Fibroblast of lung (primary cell): ENCODE results near the gene MLPH. TPM values are rescaled to one million over a fixed set of nuclear protein-coding genes. Genes with fewer than 3 reads are reported as not detected.

Experiments used
- DNase-seq, 2 donors: peaks; one replicate each; pipeline versions ENCODE4 v3.0.0 to v3.0.0-alpha.2; 2010; ENCODE audit warnings: low read depth in 2 of 2
- H2AFZ ChIP-seq: 2 replicates; pipeline ENCODE4 v1.5.1; 2012; ENCODE audit warnings: low read length, control low read depth, inconsistent platforms
- H3K27ac ChIP-seq: 2 replicates; pipeline ENCODE4 v1.5.1; 2011; ENCODE audit warnings: low read length, control low read depth; ENCODE audit not compliant: insufficient read depth
- H3K27me3 ChIP-seq: 2 replicates; pipeline ENCODE4 v1.5.1; 2011; ENCODE audit warnings: mild to moderate bottlenecking, low read length; ENCODE audit not compliant: control insufficient read depth, insufficient read depth
- H3K36me3 ChIP-seq: 2 replicates; pipeline ENCODE4 v1.5.1; 2011; ENCODE audit warnings: low read length; ENCODE audit not compliant: control insufficient read depth, insufficient read depth
- H3K4me1 ChIP-seq: 2 replicates; pipeline ENCODE4 v1.5.1; 2011; ENCODE audit warnings: low read length; ENCODE audit not compliant: control insufficient read depth, insufficient read depth; ENCODE audit errors: extremely low read depth
- H3K4me2 ChIP-seq: 2 replicates; pipeline ENCODE4 v1.5.1; 2011; ENCODE audit warnings: low read length, control low read depth; ENCODE audit not compliant: insufficient read depth; ENCODE audit errors: extremely low read depth
- H3K4me3 ChIP-seq, 4 experiments: fragments of 200-600 bp in 1 of 4; sonication (generic) in 1 of 4; replicated peaks in 1 of 4; 2 replicates each; pipeline ENCODE4 v1.5.1; 2011 to 2016; ENCODE audit warnings: low read length in 4 of 4, low read depth in 3 of 4, mild to moderate bottlenecking in 3 of 4, control low read depth in 2 of 4, inconsistent platforms in 1 of 4, mixed read lengths in 1 of 4; ENCODE audit not compliant: insufficient read depth in 1 of 4; ENCODE audit errors: control extremely low read depth in 1 of 4
- H3K79me2 ChIP-seq: 2 replicates; pipeline ENCODE4 v1.5.1; 2012; ENCODE audit warnings: mild to moderate bottlenecking, low read length, inconsistent platforms; ENCODE audit not compliant: control insufficient read depth, insufficient read depth
- H3K9ac ChIP-seq: 2 replicates; pipeline ENCODE4 v1.5.1; 2011; ENCODE audit warnings: mild to moderate bottlenecking, low read length, control low read depth; ENCODE audit not compliant: insufficient read depth
- H3K9me3 ChIP-seq: 2 replicates; pipeline ENCODE4 v1.5.1; 2012; ENCODE audit warnings: low read depth, low read length; ENCODE audit not compliant: control insufficient read depth, insufficient read depth
- H4K20me1 ChIP-seq: 2 replicates; pipeline ENCODE4 v1.5.1; 2011; ENCODE audit warnings: low read length; ENCODE audit not compliant: control insufficient read depth, insufficient read depth; ENCODE audit errors: extremely low read depth
- EZH2 ChIP-seq: IDR thresholded peaks from 2 replicates; pipeline ENCODE4 v1.5.1; 2012; ENCODE audit warnings: low read length, control low read depth, mild to moderate bottlenecking; ENCODE audit errors: missing control alignments
- polyA plus RNA-seq, 2 donors: library from polyadenylated mRNA; depleted of rRNA in 1 of 2; stranded (reverse) in 1 of 2; unstranded in 1 of 2; fragments of >200 nt; gene quantifications; 2 replicates each; pipeline ENCODE4 v1.2.1, GENCODE V29; 2011 to 2012; ENCODE audit warnings: missing spikeins in 1 of 2
- total RNA-seq: library from RNA; depleted of rRNA; stranded (reverse); fragments of >200 nt; gene quantifications from 2 replicates; pipeline ENCODE4 v1.2.1, GENCODE V29; 2014
- TF ChIP-seq, protein P1 (sequence below), 2 donors: IDR thresholded peaks in 1 of 2; conservative IDR thresholded peaks in 1 of 2; 1 replicate in 1 of 2; 2 replicates in 1 of 2; pipeline ENCODE4 v1.5.1; 2011 to 2012; ENCODE audit warnings: low read length in 2 of 2, control low read depth in 1 of 2, inconsistent platforms in 1 of 2, low read depth in 1 of 2, mild to moderate bottlenecking in 1 of 2

Gene MLPH
- total and polyA plus RNA-seq, 2 donors (not counting 1 experiment from before 2014, with no cell fraction given), result 3.1 to 10.7 TPM

- DNase-seq, result no peak
- no peak overlapping the region for H3K9ac ChIP-seq
- H4K20me1 ChIP-seq, result no peaks in the 10 kb centered on the region
- no peak overlapping the region for H3K27ac ChIP-seq
- H3K79me2 ChIP-seq, result no peaks in the 10 kb centered on the region
- H2AFZ ChIP-seq, result no peak overlapping the region
- no peaks in the 10 kb centered on the region for H3K9me3 ChIP-seq
- no peaks in the 10 kb centered on the region for H3K27me3 ChIP-seq
- no peaks in the 10 kb centered on the region for H3K4me1 ChIP-seq
- TF ChIP-seq, protein P1, sequence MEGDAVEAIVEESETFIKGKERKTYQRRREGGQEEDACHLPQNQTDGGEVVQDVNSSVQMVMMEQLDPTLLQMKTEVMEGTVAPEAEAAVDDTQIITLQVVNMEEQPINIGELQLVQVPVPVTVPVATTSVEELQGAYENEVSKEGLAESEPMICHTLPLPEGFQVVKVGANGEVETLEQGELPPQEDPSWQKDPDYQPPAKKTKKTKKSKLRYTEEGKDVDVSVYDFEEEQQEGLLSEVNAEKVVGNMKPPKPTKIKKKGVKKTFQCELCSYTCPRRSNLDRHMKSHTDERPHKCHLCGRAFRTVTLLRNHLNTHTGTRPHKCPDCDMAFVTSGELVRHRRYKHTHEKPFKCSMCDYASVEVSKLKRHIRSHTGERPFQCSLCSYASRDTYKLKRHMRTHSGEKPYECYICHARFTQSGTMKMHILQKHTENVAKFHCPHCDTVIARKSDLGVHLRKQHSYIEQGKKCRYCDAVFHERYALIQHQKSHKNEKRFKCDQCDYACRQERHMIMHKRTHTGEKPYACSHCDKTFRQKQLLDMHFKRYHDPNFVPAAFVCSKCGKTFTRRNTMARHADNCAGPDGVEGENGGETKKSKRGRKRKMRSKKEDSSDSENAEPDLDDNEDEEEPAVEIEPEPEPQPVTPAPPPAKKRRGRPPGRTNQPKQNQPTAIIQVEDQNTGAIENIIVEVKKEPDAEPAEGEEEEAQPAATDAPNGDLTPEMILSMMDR (conservative IDR thresholded peaks at IDR 0.05 in 1 of 2, IDR thresholded peaks at IDR 0.05 in 1 of 2; ENCODE audit: low read depth in 1 of 2, low read length in 2 of 2), result no peak
- no peak for TF ChIP-seq EZH2
- H3K36me3 ChIP-seq, result no peaks in the 10 kb centered on the region
- H3K4me3 ChIP-seq, result no peak overlapping the region
- H3K4me2 ChIP-seq, result no peak overlapping the region
Measured at GRCh38 chr2:237527766-237528165, 40.7 kb downstream of the MLPH start.

- H3K4me1 ChIP-seq, result no peaks in the 10 kb centered on the region
- H3K79me2 ChIP-seq, result no peaks in the 10 kb centered on the region
- TF ChIP-seq EZH2, result no peak
- TF ChIP-seq, protein P1 (conservative IDR thresholded peaks at IDR 0.05 in 1 of 2, IDR thresholded peaks at IDR 0.05 in 1 of 2; ENCODE audit: low read depth in 1 of 2, low read length in 2 of 2), result no peak
- no peak overlapping the region for H3K4me2 ChIP-seq
- no peaks in the 10 kb centered on the region for H4K20me1 ChIP-seq
- no peak overlapping the region for H3K4me3 ChIP-seq
- H3K27me3 ChIP-seq, result no peaks in the 10 kb centered on the region
- no peak overlapping the region for H3K9ac ChIP-seq
- H3K27ac ChIP-seq, result no peak overlapping the region
- no peak for DNase-seq
- H3K36me3 ChIP-seq, result no peaks in the 10 kb centered on the region
- H2AFZ ChIP-seq, result no peak overlapping the region
- no peaks in the 10 kb centered on the region for H3K9me3 ChIP-seq
Measured at GRCh38 chr2:237529452-237530402, 42.7 kb downstream of the MLPH start.

DNA sequence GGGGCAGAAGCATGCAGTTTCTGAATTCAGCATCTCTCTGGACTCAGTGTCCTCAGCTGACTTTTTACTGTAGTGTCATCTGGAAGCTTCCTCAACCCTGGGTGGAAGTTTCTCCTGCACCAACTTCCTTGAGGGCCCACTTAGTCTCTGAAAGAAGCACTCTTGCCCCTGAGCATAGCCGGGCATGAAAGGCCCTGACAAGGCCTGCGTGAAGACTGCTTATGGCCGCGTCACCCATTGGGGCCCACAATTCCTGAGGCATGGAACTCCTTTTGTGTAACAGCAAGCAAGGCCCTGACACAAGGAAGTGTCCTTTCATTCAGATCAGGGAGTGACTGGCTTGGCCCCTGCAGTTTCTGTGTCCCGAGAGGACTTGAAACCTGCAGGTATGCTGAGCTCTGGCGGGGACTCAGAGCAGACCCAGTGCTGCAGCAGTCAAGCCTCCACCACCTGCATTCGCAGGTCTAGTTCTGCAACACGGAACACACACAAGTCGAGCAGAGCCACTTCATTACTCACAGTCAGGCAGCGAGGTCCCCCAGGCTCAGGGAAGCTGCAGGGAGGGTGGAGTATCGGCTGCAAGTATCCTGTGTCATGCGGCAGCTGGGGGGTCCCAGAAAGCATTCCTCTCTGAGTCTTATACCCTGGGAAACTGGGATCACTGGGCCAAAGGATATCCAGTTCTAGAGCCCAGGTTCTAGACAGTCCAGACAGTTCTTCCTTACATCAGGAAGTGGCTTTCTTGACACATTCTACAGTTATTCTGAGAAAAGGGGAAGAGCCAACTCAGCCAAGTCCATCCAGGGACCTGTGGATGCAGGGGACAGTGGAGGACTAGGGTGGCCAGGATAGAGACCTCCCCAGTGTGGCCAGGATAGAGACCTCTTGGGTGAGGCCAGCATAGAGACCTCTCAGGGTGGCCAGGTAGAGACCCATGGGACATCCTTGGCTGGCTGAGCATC, 43.7 kb downstream of the MLPH start:
- TF ChIP-seq, protein P1 (conservative IDR thresholded peaks at IDR 0.05 in 1 of 2, IDR thresholded peaks at IDR 0.05 in 1 of 2; ENCODE audit: low read depth in 1 of 2, low read length in 2 of 2), result no peak
- no peak for TF ChIP-seq EZH2
- H3K79me2 ChIP-seq, result no peaks in the 10 kb centered on the region
- H3K27me3 ChIP-seq, result no peaks in the 10 kb centered on the region
- no peaks in the 10 kb centered on the region for H3K36me3 ChIP-seq
- no peak overlapping the region for H3K4me2 ChIP-seq
- no peak for DNase-seq
- no peak overlapping the region for H3K9ac ChIP-seq
- H3K27ac ChIP-seq, result no peak overlapping the region
- H3K9me3 ChIP-seq, result no peaks in the 10 kb centered on the region
- H2AFZ ChIP-seq, result no peak overlapping the region
- no peaks in the 10 kb centered on the region for H3K4me1 ChIP-seq
- no peak overlapping the region for H3K4me3 ChIP-seq
- H4K20me1 ChIP-seq, result no peaks in the 10 kb centered on the region
